Immature natural killer cell (primary cell): Measurements from ENCODE around the gene SLAMF6. TPM values are rescaled to one million over a fixed set of nuclear protein-coding genes. Genes with fewer than 3 reads are reported as not detected.
"Not testable (repeated sequence)": the region's sequence is repeated elsewhere in the genome, so short reads cannot be mapped to it uniquely, and the experiment has no call there.

Experiments used
- DNase-seq, 3 donors: peaks; one replicate each; pipeline ENCODE4 v3.0.0; 2022; ENCODE audit warnings: mixed read lengths in 1 of 3
- H3K27ac Mint-ChIP-seq, 6 donors: one replicate each; pipeline ENCODE4 v1.8.0; 2020; ENCODE audit warnings: mixed read lengths in 6 of 6, mild to moderate bottlenecking in 5 of 6, inconsistent platforms in 4 of 6, moderate library complexity in 3 of 6
- H3K27me3 Mint-ChIP-seq, 3 donors: one replicate each; pipeline ENCODE4 v1.8.0; 2020 to 2021; ENCODE audit warnings: low read depth in 3 of 3, mild to moderate bottlenecking in 3 of 3, mixed read lengths in 3 of 3, moderate library complexity in 3 of 3, inconsistent platforms in 1 of 3
- H3K36me3 Mint-ChIP-seq, 3 donors: one replicate each; pipeline ENCODE4 v1.8.0; 2020; ENCODE audit warnings: mixed read lengths in 3 of 3, inconsistent platforms in 2 of 3, mild to moderate bottlenecking in 2 of 3
- H3K4me1 Mint-ChIP-seq, 2 donors: one replicate each; pipeline ENCODE4 v1.8.0; 2020; ENCODE audit warnings: inconsistent platforms in 2 of 2, mild to moderate bottlenecking in 2 of 2, mixed read lengths in 2 of 2, moderate library complexity in 1 of 2
- H3K4me3 Mint-ChIP-seq, 5 donors: one replicate each; pipeline ENCODE4 v1.8.0; 2020; ENCODE audit warnings: mild to moderate bottlenecking in 5 of 5, mixed read lengths in 5 of 5, inconsistent platforms in 3 of 5, moderate library complexity in 3 of 5
- H3K9me3 Mint-ChIP-seq, 6 donors: one replicate each; pipeline ENCODE4 v1.8.0; 2020; ENCODE audit warnings: mild to moderate bottlenecking in 6 of 6, mixed read lengths in 6 of 6, inconsistent platforms in 4 of 6, moderate library complexity in 3 of 6
- polyA plus RNA-seq, 3 donors: library from polyadenylated mRNA; unstranded; fragments of 300-500 nt; fragmentation: Illumina TruSeq; gene quantifications; one replicate each; pipeline ENCODE4 v1.2.3, GENCODE V29; 2021

Gene SLAMF6
- polyA plus RNA-seq, 3 donors from 2014 or later: 105 to 210 (median 125) TPM

DNA sequence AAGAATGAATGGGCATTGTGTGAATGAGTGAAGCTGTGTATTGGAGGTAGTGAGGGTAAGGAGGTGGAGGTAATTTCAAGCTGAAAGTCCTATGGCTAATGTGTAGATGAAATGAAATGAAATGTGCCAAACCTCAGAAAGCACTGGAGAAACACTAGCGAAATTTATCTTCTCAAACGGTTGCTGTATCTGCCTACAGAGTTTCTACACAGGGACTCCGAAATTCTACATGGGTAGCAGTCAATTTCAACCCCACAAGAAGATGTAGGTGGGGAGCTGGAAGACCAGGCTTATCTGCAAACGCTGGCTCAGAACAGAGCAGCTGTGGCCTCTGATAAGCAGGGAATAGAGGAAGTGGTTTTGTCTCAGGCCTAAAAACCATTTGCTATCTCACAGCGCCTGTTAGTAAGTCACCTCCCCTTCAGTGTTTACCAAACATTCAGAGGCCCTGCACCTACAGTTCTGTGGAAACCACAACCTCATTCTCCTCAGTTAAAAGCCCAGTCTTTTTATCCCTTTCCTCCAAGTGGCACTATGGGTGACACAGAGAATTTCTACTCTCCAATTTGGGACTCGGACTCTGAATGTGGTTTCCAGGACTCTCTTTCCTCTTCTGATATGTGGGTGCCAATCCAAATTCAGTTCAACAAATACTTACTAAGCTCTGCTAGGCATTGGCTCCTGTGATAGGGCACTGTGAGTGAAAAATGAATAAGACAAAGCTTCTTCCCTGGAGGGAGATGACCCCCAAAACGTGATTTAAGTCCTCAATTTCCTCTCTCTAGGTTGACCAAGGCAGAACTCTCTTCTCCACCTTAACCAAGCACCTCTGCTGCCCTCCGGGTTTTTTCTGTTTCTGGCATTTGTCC is 17.2 kb upstream of the SLAMF6 start:
- Mint-ChIP-seq H3K27ac (peak overlapping the region; percentile 85 to 98 (median 94)), H3K4me1 (peaks cover 54 to 61% of the 10 kb centered on the region in 2 donors), H3K4me3 (peak overlapping the region; percentile 67 to 79 (median 78)), H3K36me3 (peaks cover 1 to 10% (median 1%) of the 10 kb centered on the region in 3 donors), H3K27me3 (peaks cover 0 to 1% (median 0%) of the 10 kb centered on the region in 3 donors), H3K9me3 (peaks cover 3 to 13% (median 7%) of the 10 kb centered on the region in 6 donors)
- DNase-seq: peak; percentile 66 to 74 (median 72)

DNA sequence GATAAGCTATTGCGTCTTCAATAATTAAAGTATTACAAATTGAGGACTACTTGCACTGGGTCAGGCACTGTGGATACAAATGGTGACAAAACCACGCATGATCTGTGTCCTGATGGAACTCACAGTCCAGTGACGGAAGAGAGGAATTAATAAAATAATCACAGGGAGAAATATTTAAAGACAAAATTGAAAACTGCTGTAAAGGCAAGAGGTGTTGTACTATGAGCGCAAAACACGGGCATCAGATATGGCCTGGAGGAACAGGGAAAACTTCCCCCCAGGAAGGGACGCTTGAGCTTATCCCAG is 16.6 kb upstream of the SLAMF6 start:
- Mint-ChIP-seq H3K27ac (peak overlapping the region; percentile 85 to 98 (median 94)), H3K4me1 (peaks cover 49 to 55% of the 10 kb centered on the region in 2 donors), H3K27me3 (peaks cover 0 to 1% (median 0%) of the 10 kb centered on the region in 3 donors), H3K9me3 (peaks cover 5 to 19% (median 12%) of the 10 kb centered on the region in 6 donors), H3K36me3 (peaks cover 4 to 10% (median 4%) of the 10 kb centered on the region in 3 donors), H3K4me3 (peak overlapping the region; percentile 67 to 79 (median 78))
- no peak for DNase-seq

DNA sequence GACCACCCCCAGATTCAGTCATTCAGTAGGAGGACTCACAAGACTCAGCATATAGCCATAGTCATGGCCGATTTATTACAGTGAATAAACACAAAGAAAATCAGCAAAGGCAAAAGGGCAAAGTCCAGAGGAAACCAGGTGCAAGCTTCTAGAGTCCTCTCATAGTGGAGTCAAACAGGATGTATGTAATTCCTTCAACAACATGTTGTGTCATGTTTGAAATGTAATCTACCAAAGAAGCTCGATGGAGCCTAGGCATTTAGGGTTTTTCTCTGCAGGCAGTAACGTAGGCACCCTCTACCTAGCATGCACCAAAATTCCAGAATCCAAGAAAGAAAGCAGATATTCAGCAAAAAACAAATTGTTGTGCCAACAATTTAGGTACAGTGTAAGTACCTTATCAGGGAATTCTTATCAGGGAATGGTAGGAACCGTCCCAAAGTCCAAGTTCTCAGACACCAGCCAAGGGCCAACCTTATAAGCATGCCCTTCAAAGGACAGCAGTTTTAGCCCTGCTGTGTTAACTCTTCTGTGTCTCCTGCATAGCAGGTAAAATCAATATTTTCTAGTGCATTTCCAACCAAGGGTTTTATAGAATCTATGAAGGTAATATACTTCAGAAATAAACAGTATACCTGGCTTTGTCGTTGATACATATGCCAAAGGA is 16.1 kb upstream of the SLAMF6 start:
- Mint-ChIP-seq H3K27ac (peak overlapping the region; percentile 85 to 98 (median 94)), H3K4me3 (peak overlapping the region; percentile 67 to 79 (median 78)), H3K27me3 (peaks cover 0 to 1% (median 0%) of the 10 kb centered on the region in 3 donors), H3K4me1 (peaks cover 44 to 51% of the 10 kb centered on the region in 2 donors), H3K36me3 (peaks cover 4 to 9% (median 4%) of the 10 kb centered on the region in 3 donors), H3K9me3 (peaks cover 5 to 24% (median 15%) of the 10 kb centered on the region in 6 donors)
- no peak for DNase-seq

DNA sequence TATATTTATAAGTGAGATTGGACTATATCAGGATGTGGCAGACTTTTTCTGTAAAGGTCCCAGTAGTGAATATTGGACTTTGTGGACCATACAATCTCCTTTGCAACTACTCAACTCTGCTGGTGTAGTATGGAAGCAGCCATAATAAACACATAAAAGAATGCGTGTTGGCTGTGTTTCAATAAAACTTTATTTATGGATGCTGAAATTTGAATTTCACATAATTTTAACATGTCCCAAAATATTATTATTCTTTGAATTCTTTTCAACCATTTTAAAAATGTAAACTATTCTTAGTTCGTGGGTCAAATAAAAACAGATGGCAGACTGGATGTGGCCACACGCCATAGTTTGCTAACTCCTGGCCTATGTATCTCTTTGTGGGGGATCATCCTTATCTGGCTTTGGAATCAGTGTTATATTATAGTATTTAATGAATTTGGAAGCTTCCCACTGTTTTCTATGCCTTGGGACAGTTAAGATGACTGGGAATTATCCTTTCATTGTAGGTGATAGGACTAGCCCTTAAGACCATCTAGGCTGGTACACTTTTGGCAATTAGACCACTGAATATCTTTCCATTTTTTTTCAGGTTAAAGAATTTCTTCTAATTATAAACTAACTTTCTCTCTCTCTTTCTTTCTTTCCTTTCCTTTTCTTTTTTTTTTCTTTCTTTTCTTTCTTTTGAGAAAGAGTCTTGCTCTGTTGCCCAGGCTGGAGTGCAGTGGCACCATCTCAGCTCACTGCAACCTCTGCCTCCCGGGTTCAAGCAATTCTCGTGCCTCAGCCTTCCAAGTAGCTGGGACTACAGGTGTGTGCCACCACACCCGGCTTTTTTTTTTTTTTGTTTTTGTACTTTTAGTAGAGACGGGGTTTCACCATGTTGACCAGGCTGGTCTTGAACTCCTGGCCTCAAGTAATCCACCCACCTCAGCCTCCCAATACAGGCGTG is 14.9 kb upstream of the SLAMF6 start:
- H3K27ac Mint-ChIP-seq: peak overlapping the region in 2 of 6 donors; percentile 85 to 91
- H3K4me3 Mint-ChIP-seq: no peak overlapping the region
- no peak for DNase-seq
- no peaks in the 10 kb centered on the region for H3K27me3 Mint-ChIP-seq
- peaks cover 4 to 9% (median 4%) of the 10 kb centered on the region in 3 donors for H3K36me3 Mint-ChIP-seq
- H3K9me3 Mint-ChIP-seq: peaks cover 5 to 29% (median 17%) of the 10 kb centered on the region in 6 donors
- peaks cover 38 to 46% of the 10 kb centered on the region in 2 donors for H3K4me1 Mint-ChIP-seq

DNA sequence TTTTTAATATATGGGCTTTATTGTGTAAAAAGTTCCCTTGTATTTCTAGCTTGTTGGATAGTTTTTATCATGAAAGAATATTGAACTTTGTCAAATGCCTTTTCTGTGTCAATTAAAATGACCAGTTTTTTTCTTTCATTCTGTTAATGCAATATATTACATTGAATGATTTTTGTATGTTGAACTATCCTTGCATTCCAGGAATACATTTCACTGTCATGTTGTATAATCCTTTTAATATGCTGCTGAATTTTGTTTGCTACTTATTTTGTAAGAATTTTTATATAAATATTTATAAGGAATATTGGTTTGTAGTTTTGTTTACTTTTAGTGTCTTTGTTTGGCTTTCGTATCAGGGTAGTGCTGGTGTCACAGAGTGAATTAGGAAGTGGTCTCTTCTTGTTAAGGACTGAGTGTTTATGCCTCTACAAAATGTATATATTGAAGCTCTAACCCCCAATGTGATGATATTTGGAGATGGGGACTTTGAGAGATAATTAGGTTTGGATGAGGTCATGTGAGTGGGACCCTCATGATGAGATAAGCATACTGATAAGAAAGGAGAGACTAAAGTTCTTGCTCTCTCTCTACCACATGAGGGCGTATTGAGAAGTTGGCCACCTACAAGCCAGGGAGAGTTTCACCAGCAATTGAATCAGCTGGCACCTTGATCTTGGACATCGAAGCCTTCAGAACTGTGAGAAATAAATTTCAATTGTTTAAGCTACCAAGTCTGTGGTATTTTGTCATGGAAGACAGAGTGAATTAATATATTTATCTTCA is 12.0 kb upstream of the SLAMF6 start:
- H3K27me3 Mint-ChIP-seq: no peaks in the 10 kb centered on the region
- no peak for DNase-seq
- H3K9me3 Mint-ChIP-seq: peaks cover 5 to 29% (median 17%) of the 10 kb centered on the region in 6 donors
- peaks cover 18 to 27% of the 10 kb centered on the region in 2 donors for H3K4me1 Mint-ChIP-seq
- H3K27ac Mint-ChIP-seq: no peak overlapping the region
- H3K4me3 Mint-ChIP-seq: no peak overlapping the region
- H3K36me3 Mint-ChIP-seq: peaks cover 4 to 9% (median 4%) of the 10 kb centered on the region in 3 donors

DNA sequence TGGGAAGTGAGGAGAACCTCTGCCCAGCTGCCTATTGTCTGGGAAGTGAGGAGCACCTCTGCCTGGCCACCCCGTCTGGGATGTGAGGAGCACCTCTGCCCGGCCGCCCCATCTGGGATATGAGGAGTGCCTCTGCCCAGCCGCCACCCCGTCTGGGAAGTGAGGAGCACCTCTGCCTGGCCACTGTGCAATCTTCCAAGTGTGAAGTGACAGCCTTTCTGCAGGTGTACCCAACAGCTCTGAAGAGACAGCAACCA is 9.4 kb upstream of the SLAMF6 start:
- Mint-ChIP-seq H3K9me3 (peaks cover 5 to 29% (median 17%) of the 10 kb centered on the region in 6 donors), H3K4me1 (peaks cover 13 to 22% of the 10 kb centered on the region in 2 donors)
- H3K27me3 Mint-ChIP-seq, H3K27ac Mint-ChIP-seq, H3K4me3 Mint-ChIP-seq, DNase-seq, H3K36me3 Mint-ChIP-seq: not testable (repeated sequence)

DNA sequence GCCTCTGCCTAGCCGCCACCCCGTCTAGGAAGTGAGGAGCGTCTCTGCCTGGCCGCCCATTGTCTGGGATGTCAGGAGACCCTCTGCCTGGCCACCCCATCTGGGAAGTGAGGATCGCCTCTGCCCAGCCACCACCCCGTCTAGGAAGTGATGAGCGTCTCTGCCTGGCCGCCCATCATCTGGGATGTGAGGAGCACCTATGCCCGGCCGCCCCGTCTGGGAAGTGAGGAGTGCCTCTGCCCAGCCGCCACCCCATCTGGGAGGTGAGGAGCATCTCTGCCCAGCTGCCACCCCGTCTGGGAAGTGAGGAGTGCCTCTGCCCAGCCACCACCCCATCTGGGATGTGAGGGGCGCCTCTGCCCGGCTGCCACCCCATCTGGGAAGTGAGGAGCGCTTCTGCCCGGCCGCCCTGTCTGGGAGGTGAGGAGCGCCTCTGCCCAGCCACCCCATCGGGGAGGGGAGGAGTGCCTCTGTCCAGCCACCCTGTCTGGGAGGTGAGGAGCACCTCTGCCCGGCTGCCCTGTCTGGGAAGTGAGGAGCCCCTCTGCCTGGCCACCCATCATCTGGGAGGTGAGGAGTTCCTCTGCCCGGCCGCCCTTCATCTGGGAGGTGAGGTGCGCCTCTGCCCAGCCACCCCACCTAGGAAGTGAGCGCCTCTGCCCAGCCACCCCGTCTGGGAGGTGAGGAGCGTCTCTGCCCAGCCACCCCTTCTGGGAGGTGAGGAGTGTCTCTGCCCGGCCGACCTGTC is 8.9 kb upstream of the SLAMF6 start:
- not testable (repeated sequence) for H3K4me3 Mint-ChIP-seq, DNase-seq, H3K27me3 Mint-ChIP-seq, H3K27ac Mint-ChIP-seq
- H3K4me1 Mint-ChIP-seq: peaks cover 15 to 22% of the 10 kb centered on the region in 2 donors
- H3K36me3 Mint-ChIP-seq: peaks cover 4 to 12% (median 7%) of the 10 kb centered on the region in 3 donors
- H3K9me3 Mint-ChIP-seq: peaks cover 5 to 29% (median 17%) of the 10 kb centered on the region in 6 donors

DNA sequence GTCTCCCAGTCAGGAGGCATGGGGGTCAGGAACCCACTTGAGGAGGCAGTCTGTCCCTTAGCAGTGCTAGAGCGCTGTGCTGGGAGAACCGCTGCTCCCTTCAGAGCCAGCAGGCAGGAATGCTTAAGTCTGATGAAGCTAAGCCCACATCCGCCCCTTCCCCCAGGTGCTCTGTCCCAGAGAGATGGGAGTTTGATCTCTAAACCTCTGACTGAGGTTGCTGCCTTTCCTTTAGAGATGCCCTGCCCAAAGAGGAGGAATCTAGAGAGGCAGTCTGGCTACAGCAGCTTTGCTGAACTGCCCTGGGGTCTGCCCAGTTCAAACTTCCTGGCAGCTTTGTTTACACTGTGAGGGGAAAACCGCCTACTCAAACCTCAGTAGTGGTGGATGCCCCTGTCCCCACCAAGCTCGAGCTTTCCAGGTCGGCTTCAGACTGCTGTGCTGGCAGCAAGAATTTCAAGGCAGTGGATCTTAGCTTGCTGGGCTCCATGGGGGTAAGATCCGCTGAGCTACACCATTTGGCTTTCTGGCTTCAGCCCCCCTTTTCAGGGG is 6.4 kb upstream of the SLAMF6 start:
- not testable (repeated sequence) for H3K27me3 Mint-ChIP-seq, DNase-seq, H3K36me3 Mint-ChIP-seq, H3K9me3 Mint-ChIP-seq
- Mint-ChIP-seq H3K27ac (peak overlapping the region in 1 of 6 donors; percentile 39), H3K4me3 (peak overlapping the region in 1 of 5 donors; percentile 26), H3K4me1 (peaks cover 17 to 19% of the 10 kb centered on the region in 2 donors)

DNA sequence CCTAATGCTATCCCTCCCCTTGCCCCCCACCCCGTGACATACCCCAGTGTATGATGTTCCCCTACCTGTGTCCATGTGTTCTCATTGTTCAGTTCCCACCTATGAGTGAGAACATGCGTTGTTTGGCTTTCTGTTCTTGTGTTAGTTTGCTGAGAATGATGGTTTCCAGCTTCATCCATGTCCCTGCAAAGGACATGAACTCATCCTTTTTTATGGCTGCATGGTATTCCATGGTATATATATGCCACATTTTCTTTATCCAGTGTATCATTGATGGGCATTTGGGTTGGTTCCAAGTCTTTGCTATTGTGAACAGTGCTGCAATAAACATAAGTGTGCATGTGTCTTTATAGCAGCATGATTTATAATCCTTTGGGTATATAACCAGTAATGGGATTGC is 734 bp upstream of the SLAMF6 start:
- not testable (repeated sequence) for H3K36me3 Mint-ChIP-seq, H3K27me3 Mint-ChIP-seq, DNase-seq, H3K9me3 Mint-ChIP-seq
- Mint-ChIP-seq H3K4me3 (peak overlapping the region; percentile 15 to 76 (median 73)), H3K4me1 (peaks cover 57% of the 10 kb centered on the region in 2 donors), H3K27ac (peak overlapping the region; percentile 47 to 89 (median 76))

DNA sequence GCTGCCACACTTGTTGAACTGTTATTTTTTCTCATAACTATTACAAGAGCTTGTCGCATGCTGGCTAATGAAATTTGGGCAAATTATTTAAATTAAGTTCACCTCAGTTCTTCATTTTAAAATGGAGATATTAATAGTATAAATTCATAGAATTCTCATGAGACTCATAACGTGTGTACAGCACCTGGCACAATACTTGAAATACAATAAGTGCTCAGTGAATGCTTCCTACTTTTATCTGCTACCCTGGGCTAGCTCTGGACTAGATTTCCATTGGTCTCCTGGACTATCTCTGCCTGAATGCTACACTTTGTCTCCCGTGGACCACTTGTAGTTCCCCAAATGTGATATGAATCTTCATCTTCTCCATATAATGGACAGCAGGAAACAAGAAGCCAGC is 919 bp downstream of the SLAMF6 start:
- Mint-ChIP-seq H3K27me3 (peaks cover 0 to 5% (median 2%) of the 10 kb centered on the region in 3 donors), H3K9me3 (no peaks in the 10 kb centered on the region), H3K4me3 (peak overlapping the region; percentile 95 to 98 (median 97)), H3K27ac (peak overlapping the region; percentile 92 to 98 (median 96)), H3K36me3 (peaks cover 5 to 20% (median 8%) of the 10 kb centered on the region in 3 donors), H3K4me1 (peaks cover 72 to 74% of the 10 kb centered on the region in 2 donors)
- no peak for DNase-seq

DNA sequence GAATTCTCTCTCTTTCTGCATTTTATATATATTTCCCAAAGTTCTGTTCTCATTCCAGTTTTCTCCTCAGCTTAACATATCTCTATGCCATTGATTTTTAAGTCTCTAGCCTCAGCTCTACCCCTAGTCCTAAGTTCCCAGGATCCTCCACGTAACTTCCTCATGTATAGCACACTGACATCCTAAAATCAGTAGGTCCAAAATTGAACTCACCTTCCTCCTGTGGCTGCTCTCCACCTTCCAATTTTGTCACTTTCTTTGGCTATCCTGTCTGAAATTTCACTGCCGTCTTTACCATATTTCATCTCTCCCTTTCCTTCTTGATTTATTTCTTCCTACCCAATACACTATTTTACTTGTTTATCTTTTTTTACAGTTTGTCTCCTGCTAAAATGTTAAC is 1.5 kb downstream of the SLAMF6 start:
- Mint-ChIP-seq H3K27me3 (peaks cover 0 to 5% (median 2%) of the 10 kb centered on the region in 3 donors), H3K27ac (peak overlapping the region; percentile 92 to 98 (median 96)), H3K4me3 (peak overlapping the region; percentile 95 to 98 (median 97)), H3K36me3 (peaks cover 8 to 20% (median 14%) of the 10 kb centered on the region in 3 donors), H3K9me3 (no peaks in the 10 kb centered on the region), H3K4me1 (peaks cover 77 to 79% of the 10 kb centered on the region in 2 donors)
- DNase-seq: no peak

DNA sequence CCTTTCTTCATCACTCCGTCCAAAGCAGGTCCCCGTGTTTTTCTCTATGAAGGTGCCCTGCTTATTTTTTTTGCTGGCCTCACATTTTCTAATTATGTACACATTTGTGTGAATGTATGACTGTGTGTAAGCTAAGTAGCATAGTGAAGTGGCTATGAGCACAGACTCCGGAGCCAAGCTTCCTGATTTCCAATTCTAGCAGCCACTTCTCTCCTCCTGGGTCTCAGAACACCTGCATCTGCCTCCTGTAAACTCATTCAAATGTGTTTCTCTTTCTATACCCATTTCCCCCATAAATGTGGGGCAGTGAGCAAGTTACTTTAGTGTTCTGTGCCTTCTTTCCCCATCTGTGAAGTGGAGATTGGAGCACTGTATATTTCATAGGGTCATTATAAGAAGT is 2.1 kb downstream of the SLAMF6 start:
- H3K36me3 Mint-ChIP-seq: peaks cover 8 to 19% (median 15%) of the 10 kb centered on the region in 3 donors
- peaks cover 83 to 85% of the 10 kb centered on the region in 2 donors for H3K4me1 Mint-ChIP-seq
- H3K27ac Mint-ChIP-seq: peak overlapping the region; percentile 92 to 98 (median 96)
- H3K27me3 Mint-ChIP-seq: peaks cover 0 to 5% (median 2%) of the 10 kb centered on the region in 3 donors
- DNase-seq: peak in 1 of 3 donors; percentile 7
- no peaks in the 10 kb centered on the region for H3K9me3 Mint-ChIP-seq
- peak overlapping the region; percentile 95 to 98 (median 97) for H3K4me3 Mint-ChIP-seq
